ENCODE data around the gene STOX2. TPM values are rescaled to one million over a fixed set of nuclear protein-coding genes. Genes with fewer than 3 reads are reported as not detected.

STOX2 gene
- total RNA-seq = 9.4 TPM
- long read RNA-seq, full-length matches to known transcripts = 1 of 14 reads
- long read RNA-seq, partial matches to known transcripts = 6 of 14 reads
- long read RNA-seq, other reads (novel, unspliced or antisense) = 7 of 14 reads

- peak; percentile 92 for DNase-seq (ENCODE audit: low spot score)
- intact Hi-C loops (cut with DNase I) = loop anchor here (1.0 to 2.0 kb wide), 4 partner anchors 29 to 84 kb away; no protein-coding TSS in a partner anchor
These were observed at the start of gene STOX2 for GRCh38 chr4:183905081-183905592. Gene STOX2 (plus strand): TSS chr4:183905307. CDS start chr4:183906791, 1,484 bp downstream.

- intact Hi-C loops (cut with DNase I) = no loop called here
- no peak for DNase-seq (ENCODE audit: low spot score)
These were observed 49.5 kb upstream of the STOX2 start for GRCh38 chr4:183855323-183856190.

GRCh38 chr4:183857040-183857439 is 48.1 kb upstream of the STOX2 start:
- DNase-seq (ENCODE audit: low spot score) = no peak
- intact Hi-C loops (cut with DNase I) = no loop called here

GRCh38 chr4:183858011-183858615 is 47.0 kb upstream of the STOX2 start:
- intact Hi-C loops (cut with DNase I) = no loop called here
- no peak for DNase-seq (ENCODE audit: low spot score)

- intact Hi-C loops (cut with DNase I) = no loop called here
- DNase-seq (ENCODE audit: low spot score) = no peak
These were observed 45.0 kb upstream of the STOX2 start for GRCh38 chr4:183860119-183860518.

GRCh38 chr4:183860731-183861130 is 44.4 kb upstream of the STOX2 start:
- intact Hi-C loops (cut with DNase I) = no loop called here
- no peak for DNase-seq (ENCODE audit: low spot score)

GRCh38 chr4:183861426-183861825 is 43.7 kb upstream of the STOX2 start:
- DNase-seq (ENCODE audit: low spot score) = no peak
- intact Hi-C loops (cut with DNase I) = no loop called here

- DNase-seq (ENCODE audit: low spot score) = no peak
- intact Hi-C loops (cut with DNase I) = no loop called here
These were observed 41.8 kb upstream of the STOX2 start for GRCh38 chr4:183863155-183863825.

GRCh38 chr4:183867247-183867646 is 37.9 kb upstream of the STOX2 start:
- intact Hi-C loops (cut with DNase I) = no loop called here
- DNase-seq (ENCODE audit: low spot score) = no peak

GRCh38 chr4:183870997-183871396 is 34.1 kb upstream of the STOX2 start:
- intact Hi-C loops (cut with DNase I) = no loop called here
- DNase-seq (ENCODE audit: low spot score) = no peak

GRCh38 chr4:183871581-183871980 is 33.5 kb upstream of the STOX2 start:
- intact Hi-C loops (cut with DNase I) = no loop called here
- DNase-seq (ENCODE audit: low spot score) = no peak

- intact Hi-C loops (cut with DNase I) = no loop called here
- no peak for DNase-seq (ENCODE audit: low spot score)
These were observed 32.6 kb upstream of the STOX2 start for GRCh38 chr4:183872531-183872930.

- no peak for DNase-seq (ENCODE audit: low spot score)
- intact Hi-C loops (cut with DNase I) = no loop called here
These were observed 31.5 kb upstream of the STOX2 start for GRCh38 chr4:183873409-183874185.

GRCh38 chr4:183875251-183875825 is 29.8 kb upstream of the STOX2 start:
- intact Hi-C loops (cut with DNase I) = no loop called here

GRCh38 chr4:183876268-183876934 is 28.7 kb upstream of the STOX2 start:
- DNase-seq (ENCODE audit: low spot score) = peak; percentile 88
- intact Hi-C loops (cut with DNase I) = loop anchor here (1.0 to 2.0 kb wide), 3 partner anchors 29 to 112 kb away; partner anchors contain the start of gene STOX2

More at GRCh38 chr4:183875251-183875825, 29.8 kb upstream of the STOX2 start:
- no peak for DNase-seq (ENCODE audit: low spot score)

GRCh38 chr4:183878251-183878970 is 26.7 kb upstream of the STOX2 start:
- no peak for DNase-seq (ENCODE audit: low spot score)
- intact Hi-C loops (cut with DNase I) = no loop called here

GRCh38 chr4:183885205-183885720 is 19.8 kb upstream of the STOX2 start:
- intact Hi-C loops (cut with DNase I) = no loop called here
- DNase-seq (ENCODE audit: low spot score) = no peak

Data from cardiac septum (tissue), 1 donor.